HG03060 (cell line): ENCODE measurements around the gene TJP1.
"Not testable (repeated sequence)": the region's sequence is repeated elsewhere in the genome, so short reads cannot be mapped to it uniquely, and the experiment has no call there.

Source experiments
- ATAC-seq: cut with Tn5 transposase; IDR thresholded peaks from one replicate; pipeline ENCODE4 v1.9.1; 2021; ENCODE audit warnings: low read depth, moderate number of reproducible peaks; ENCODE audit not compliant: unreplicated experiment

TJP1 gene

GRCh38 chr15:29670998-29671981, 151.0 kb downstream of the TJP1 start:
- ATAC-seq: no peak

- ATAC-seq: no peak
These were observed 152.0 kb downstream of the TJP1 start for GRCh38 chr15:29670266-29670665.

GRCh38 chr15:29669823-29670222, 152.4 kb downstream of the TJP1 start:
- ATAC-seq: no peak

GRCh38 chr15:29668120-29668602, 154.1 kb downstream of the TJP1 start:
- no peak for ATAC-seq

- ATAC-seq: no peak
These were observed 156.0 kb downstream of the TJP1 start for GRCh38 chr15:29666241-29666640.

- no peak for ATAC-seq
These were observed 156.7 kb downstream of the TJP1 start for GRCh38 chr15:29665444-29666003.

- ATAC-seq: no peak
These were observed 157.9 kb downstream of the TJP1 start for GRCh38 chr15:29664406-29664805.

- ATAC-seq: not testable (repeated sequence)
These were observed 164.8 kb downstream of the TJP1 start for GRCh38 chr15:29657476-29657817.

- no peak for ATAC-seq
These were observed 165.4 kb downstream of the TJP1 start for GRCh38 chr15:29656636-29657475.

GRCh38 chr15:29652595-29652994, 169.7 kb downstream of the TJP1 start:
- no peak for ATAC-seq

GRCh38 chr15:29651476-29652233, 170.6 kb downstream of the TJP1 start:
- no peak for ATAC-seq
